Measurements from ENCODE around the gene UPB1.

The UPB1 gene

GRCh38 chr22:24494528-24495364, at the start of gene UPB1:
UPB1 (plus strand) TSS chr22:24495332; CDS start chr22:24495404, 72 bp downstream.
- no peak for DNase-seq (ENCODE audit: low read depth in 2 of 2)

DNA sequence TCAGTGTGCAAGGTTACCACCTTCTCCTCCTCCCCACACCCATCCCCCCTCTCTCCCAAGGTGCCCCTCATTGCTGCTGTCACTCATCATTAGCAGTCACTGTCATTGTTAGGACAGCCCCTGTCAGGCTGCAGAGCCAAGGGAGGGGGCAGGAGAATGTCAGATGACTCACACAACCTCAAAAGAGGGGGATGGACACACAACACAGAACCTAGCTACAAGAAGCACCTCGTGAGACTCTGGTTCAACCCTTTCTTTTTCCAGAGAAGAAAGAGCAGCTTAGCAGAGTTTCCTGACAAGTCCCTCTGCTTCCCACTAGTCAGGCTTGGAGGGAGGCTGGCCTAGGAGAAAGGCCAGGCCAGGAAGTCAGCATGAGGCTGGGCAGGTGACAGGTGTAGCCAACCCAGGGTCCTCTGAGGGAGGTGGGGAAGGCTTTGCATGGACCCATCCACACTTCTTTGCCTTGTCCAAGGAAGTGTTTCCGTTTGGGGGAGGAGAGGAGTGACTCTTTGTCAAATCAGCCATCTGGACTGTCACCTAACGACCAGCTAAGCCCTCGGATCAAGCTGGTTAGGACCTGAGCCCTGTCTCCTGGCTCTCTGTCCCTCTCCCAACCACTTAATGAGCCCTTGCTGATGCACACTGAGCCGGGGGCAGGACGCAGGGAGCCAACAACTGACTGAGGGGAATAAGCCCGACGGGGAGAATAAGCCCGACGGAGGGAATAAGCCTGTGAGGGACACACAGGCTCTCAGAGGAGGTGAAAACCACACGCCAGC, 49.5 kb upstream of the UPB1 start:
- no peak for DNase-seq (ENCODE audit: low read depth in 2 of 2)

DNA sequence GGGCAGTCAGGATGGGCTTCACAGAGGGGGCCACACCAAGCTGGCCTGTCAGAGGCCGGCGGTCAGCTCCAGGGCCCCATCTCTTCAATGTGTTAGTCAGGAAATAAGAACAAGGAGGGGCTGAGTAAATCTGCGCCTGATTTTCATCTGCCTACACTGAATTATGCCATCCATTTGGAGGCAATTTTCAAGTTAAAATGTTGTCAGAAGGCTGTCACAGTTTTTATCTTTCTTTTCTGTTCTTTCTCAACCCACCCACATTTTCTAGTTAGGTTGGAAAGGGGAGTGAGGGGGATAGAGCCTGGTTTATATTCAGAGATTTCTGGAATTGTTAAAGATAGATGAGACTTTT, 48.9 kb upstream of the UPB1 start:
- DNase-seq (ENCODE audit: low read depth in 2 of 2): no peak

DNA sequence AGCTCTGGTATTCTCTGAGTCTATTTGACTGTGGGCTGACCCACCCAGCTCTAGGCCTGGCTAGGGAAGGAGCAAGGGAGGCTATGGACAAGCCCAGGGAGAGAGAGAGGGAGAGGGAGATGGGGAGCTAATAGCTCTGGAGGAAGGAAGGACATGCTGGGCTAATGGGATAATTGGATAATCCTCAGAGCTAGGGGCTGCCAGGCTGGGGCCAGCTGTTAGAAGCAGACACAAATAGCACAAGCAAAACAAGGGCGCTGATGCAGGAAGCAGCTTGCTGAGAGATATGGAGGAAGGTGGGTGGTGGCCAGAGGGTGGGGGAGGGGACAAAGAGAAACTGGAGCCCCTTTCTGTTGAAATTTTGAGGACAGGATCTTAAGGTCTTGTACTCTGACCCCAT, 44.5 kb upstream of the UPB1 start:
- DNase-seq (ENCODE audit: low read depth in 2 of 2): no peak

- no peak for DNase-seq (ENCODE audit: low read depth in 2 of 2)
Observed at GRCh38 chr22:24451162-24451561, 44.0 kb upstream of the UPB1 start.

- no peak for DNase-seq (ENCODE audit: low read depth in 2 of 2)
Observed at GRCh38 chr22:24453853-24454252, 41.3 kb upstream of the UPB1 start.

GRCh38 chr22:24455039-24455438, 40.1 kb upstream of the UPB1 start:
- no peak for DNase-seq (ENCODE audit: low read depth in 2 of 2)

DNA sequence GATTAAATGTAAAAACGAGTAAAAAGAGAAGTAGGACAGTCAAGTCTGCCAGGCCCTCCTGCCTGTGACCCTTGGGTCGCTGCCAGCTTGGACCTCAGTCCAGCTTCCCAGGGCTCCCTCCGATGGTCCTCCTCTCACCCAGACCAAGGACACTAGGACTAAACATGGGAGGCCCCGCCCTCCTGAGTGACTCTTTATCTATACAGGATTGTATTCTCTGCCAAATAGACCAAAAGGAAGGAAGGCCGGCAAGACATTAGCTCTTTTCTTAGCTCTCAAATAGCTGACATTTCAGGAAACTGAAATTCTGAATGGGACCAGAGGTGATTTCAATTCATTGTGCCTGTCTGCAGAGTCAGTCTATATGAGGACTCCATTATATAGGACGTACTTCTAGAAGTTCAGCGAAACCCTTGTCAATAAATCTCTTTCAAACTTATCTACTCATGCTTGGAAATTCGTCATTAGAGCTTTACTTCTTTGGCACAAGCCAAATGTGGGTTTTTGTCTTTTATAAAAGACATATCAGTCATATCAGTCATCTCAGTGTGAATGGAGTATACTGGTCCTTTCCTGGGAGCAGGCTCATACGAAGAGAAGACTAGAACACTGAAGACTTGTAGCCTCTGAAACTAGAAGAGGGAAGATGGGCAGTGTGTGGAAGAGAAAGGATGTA, 39.2 kb upstream of the UPB1 start:
- DNase-seq (ENCODE audit: low read depth in 2 of 2): no peak

- DNase-seq (ENCODE audit: low read depth in 2 of 2): no peak
Observed at GRCh38 chr22:24457894-24458420, 37.2 kb upstream of the UPB1 start.

GRCh38 chr22:24459911-24460310, 35.2 kb upstream of the UPB1 start:
- no peak for DNase-seq (ENCODE audit: low read depth in 2 of 2)

DNA sequence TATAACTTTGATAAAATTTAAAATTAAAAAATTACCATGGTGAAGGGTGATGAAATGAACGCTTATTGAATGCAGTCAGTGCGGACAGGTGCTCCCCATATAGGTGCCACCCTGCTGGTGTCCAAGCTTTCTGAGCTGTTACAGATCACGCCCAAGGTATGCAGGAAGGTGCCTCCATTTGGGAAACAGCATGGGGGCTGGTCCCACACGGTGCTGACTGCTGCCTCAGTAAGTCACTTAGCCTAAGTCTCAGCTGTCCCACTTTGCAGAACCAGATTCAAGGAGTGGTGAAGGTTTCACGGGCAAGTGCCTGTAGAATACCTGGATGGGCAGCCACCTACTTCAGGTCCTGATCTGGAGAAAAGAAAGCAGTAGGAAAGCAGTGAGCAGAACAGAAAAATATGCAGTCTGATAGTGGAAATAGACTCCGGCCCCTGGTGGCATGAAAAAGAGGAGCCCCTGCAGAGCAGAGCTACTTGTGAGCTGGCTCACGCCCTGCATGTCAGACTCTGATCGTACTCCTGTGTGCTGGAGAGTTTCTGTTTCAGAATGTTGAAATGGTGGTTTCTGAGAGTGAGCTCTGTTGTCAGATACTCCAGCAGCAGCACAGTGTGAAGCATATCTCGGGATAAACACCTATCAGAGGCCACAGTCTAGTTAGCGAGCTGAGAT, 34.6 kb upstream of the UPB1 start:
- DNase-seq (ENCODE audit: low read depth in 2 of 2): no peak

GRCh38 chr22:24463071-24463760, 31.9 kb upstream of the UPB1 start:
- no peak for DNase-seq (ENCODE audit: low read depth in 2 of 2)

- DNase-seq (ENCODE audit: low read depth in 2 of 2): no peak
Observed at GRCh38 chr22:24465566-24465965, 29.6 kb upstream of the UPB1 start.

GRCh38 chr22:24465975-24466374, 29.2 kb upstream of the UPB1 start:
- DNase-seq (ENCODE audit: low read depth in 2 of 2): no peak

- DNase-seq (ENCODE audit: low read depth in 2 of 2): no peak
Observed at GRCh38 chr22:24466716-24467328, 28.3 kb upstream of the UPB1 start.

DNA sequence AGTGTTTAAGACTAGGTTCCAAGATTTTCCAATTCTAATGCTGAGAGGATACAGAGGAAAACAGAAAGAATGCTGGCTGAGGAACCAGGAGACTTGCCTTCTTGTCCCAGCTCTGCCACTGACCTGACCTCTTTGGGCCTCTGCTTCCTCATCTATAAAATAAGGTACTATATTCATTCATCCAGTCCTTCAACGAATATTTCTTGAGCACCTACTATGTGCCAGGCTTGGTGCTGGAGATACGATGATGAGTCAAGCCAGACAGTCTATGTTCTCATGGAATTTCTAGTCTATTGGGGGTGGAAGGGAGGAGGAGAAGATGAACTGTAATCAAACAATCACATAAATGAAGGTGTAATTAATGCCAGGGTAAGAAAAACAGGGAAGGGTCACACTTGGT, 27.8 kb upstream of the UPB1 start:
- no peak for DNase-seq (ENCODE audit: low read depth in 2 of 2)

GRCh38 chr22:24471570-24471969, 23.6 kb upstream of the UPB1 start:
- no peak for DNase-seq (ENCODE audit: low read depth in 2 of 2)

GRCh38 chr22:24473284-24473683, 21.8 kb upstream of the UPB1 start:
- DNase-seq (ENCODE audit: low read depth in 2 of 2): no peak

DNA sequence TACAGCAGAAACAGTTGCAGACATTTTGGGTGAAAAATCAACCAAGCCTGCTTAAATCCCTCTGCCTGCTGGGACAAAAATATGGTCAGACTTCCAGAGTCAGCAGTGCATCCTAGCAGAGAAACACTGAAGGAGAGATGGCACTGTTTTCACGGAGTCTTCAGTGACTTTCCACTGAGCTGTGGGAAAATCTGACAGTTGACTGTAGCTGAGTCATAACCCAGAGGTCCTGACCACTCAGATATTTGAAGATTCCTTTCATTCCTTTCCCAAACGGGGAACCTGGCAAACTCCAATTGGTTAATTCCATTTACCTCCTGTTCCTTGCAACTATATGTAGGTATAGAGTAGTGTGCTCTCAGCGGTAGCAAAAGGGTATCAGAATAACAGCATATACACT, 20.9 kb upstream of the UPB1 start:
- DNase-seq (ENCODE audit: low read depth in 2 of 2): no peak

GRCh38 chr22:24474649-24475255, 20.4 kb upstream of the UPB1 start:
- DNase-seq (ENCODE audit: low read depth in 2 of 2): no peak

Measured in stimulated activated CD8-positive, alpha-beta memory T cell treated with anti-CD3 and anti-CD28 coated beads, Interleukin-7, amount 100 ng/mL, for 1 hour (primary cell).